Measurements from ENCODE around the gene AKT1S1. TPM values are rescaled to one million over a fixed set of nuclear protein-coding genes. Genes with fewer than 3 reads are reported as not detected.

AKT1S1 gene
- total RNA-seq, 2 experiments from 2014 or later, result 7.3 to 19.8 TPM

DNA sequence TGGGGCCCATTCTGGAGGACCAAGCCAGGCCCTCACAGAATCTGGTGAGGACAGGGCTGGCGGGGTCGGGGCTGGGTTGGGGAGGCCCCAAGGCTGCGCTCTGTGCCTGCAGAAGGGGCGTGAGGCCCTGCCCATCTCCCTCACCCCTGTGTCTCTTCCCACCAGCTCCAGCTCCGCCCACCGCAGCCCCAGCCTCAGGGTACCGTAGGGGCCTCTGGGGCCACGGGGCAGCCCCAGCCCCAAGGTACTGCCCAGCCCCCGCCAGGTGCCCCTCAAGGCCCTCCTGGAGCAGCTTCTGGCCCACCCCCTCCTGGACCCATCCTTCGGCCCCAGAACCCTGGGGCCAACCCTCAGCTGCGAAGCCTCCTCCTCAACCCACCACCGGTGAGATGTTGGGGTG, 41.6 kb downstream of the AKT1S1 start:
- H3K27ac ChIP-seq (ENCODE audit: low read depth, low read length, poor library complexity, severe bottlenecking), result no peak overlapping the region
- no TSS peak for BruUV-seq (replicated peaks)
- no peak overlapping the region for H2AFZ ChIP-seq (ENCODE audit: low read length)
- no peak overlapping the region for H3K4me2 ChIP-seq (ENCODE audit: low read length)
- H3K9me3 ChIP-seq (ENCODE audit: low read length), result no peaks in the 10 kb centered on the region
- CTCF ChIA-PET (ENCODE audit: unreplicated experiment), result no interaction called here
- no peaks in the 10 kb centered on the region for H3K79me2 ChIP-seq (ENCODE audit: insufficient read depth, low read depth, low read length)
- POLR2A ChIA-PET, result no interaction called here
- no peaks in the 10 kb centered on the region for H3K9me2 ChIP-seq (ENCODE audit: insufficient read depth, low read length)
- peaks cover 98% of the 10 kb centered on the region for H3K36me3 ChIP-seq (ENCODE audit: insufficient read depth, low read length)
- no peaks in the 10 kb centered on the region for H3K4me1 ChIP-seq (ENCODE audit: insufficient read depth, low read length, poor library complexity, severe bottlenecking)
- no peak overlapping the region for H3K4me3 ChIP-seq (ENCODE audit: low read depth, low read length, poor library complexity, severe bottlenecking)
- H4K20me1 ChIP-seq (ENCODE audit: insufficient read depth, low read length), result no peaks in the 10 kb centered on the region
- no peak for DNase-seq (ENCODE audit: low spot score)
- intact Hi-C loops (cut with micrococcal nuclease; ENCODE audit: unreplicated experiment), result no loop called here
- no peak for TF ChIP-seq CTCF (conservative IDR thresholded peaks at IDR 0.05; ENCODE audit: low read length)
- no peak for TF ChIP-seq EZH2phosphoT487 (IDR thresholded peaks at IDR 0.05; ENCODE audit: borderline replicate concordance, low read depth, low read length)

DNA sequence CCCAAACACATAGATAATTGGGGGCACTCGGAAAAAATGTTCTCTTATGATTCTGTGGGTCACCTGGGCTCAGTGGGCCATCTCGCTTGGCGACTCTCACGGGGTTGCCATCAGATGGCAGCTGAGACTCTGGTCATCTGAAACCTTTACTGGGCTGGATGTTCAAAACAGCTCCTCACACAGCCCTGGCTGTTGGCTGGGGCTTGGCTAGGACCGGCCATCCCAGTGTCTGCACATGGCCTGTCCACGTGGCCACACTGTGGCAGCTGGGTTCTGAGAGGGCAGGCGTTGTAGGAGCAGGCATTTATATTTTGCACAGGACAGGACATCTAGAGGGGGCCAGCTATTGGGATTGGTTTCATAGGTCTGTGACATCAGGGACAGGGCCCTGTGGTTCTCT, 43.6 kb downstream of the AKT1S1 start:
- Histone ChIP-seq H4K20me1 (ENCODE audit: insufficient read depth, low read length) (no peaks in the 10 kb centered on the region), H3K9me3 (ENCODE audit: low read length) (no peaks in the 10 kb centered on the region), H3K4me3 (ENCODE audit: low read depth, low read length, poor library complexity, severe bottlenecking) (no peak overlapping the region), H3K9me2 (ENCODE audit: insufficient read depth, low read length) (no peaks in the 10 kb centered on the region), H3K4me1 (ENCODE audit: insufficient read depth, low read length, poor library complexity, severe bottlenecking) (peaks cover 9% of the 10 kb centered on the region), H3K79me2 (ENCODE audit: insufficient read depth, low read depth, low read length) (no peaks in the 10 kb centered on the region), H2AFZ (ENCODE audit: low read length) (no peak overlapping the region), H3K4me2 (ENCODE audit: low read length) (no peak overlapping the region), H3K36me3 (ENCODE audit: insufficient read depth, low read length) (peaks cover 100% of the 10 kb centered on the region), H3K27ac (ENCODE audit: low read depth, low read length, poor library complexity, severe bottlenecking) (no peak overlapping the region)
- ChIA-PET POLR2A (no interaction called here), CTCF (ENCODE audit: unreplicated experiment) (no interaction called here)
- no TSS peak for BruUV-seq (replicated peaks)
- no peak for DNase-seq (ENCODE audit: low spot score)
- intact Hi-C loops (cut with micrococcal nuclease; ENCODE audit: unreplicated experiment), result no loop called here
- no peak for TF ChIP-seq EZH2phosphoT487 (IDR thresholded peaks at IDR 0.05; ENCODE audit: borderline replicate concordance, low read depth, low read length)
- TF ChIP-seq CTCF (conservative IDR thresholded peaks at IDR 0.05; ENCODE audit: low read length), result no peak

DNA sequence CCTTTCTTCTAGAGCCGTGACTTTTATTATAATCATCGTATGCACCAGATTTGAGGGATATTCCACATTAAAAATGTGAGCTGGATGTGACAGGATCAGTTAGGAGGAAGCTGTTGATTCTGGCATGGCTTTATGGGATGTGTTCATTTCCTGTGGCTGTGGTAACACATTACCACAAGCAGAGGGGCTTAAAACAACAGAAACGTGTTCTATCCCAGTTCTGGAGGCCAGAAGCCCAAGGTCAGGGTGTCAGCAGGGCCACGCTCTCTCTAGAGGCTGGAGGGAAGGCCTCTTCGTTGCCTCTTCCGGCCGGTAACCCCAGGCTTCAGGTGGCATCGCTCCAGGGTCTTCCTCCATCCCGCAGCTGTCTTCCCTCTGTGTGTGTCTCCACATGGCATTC, 44.6 kb downstream of the AKT1S1 start:
- ChIA-PET POLR2A (no interaction called here), CTCF (ENCODE audit: unreplicated experiment) (no interaction called here)
- Histone ChIP-seq H3K36me3 (ENCODE audit: insufficient read depth, low read length) (peaks cover 97% of the 10 kb centered on the region), H3K4me2 (ENCODE audit: low read length) (no peak overlapping the region), H3K9me2 (ENCODE audit: insufficient read depth, low read length) (no peaks in the 10 kb centered on the region), H3K27ac (ENCODE audit: low read depth, low read length, poor library complexity, severe bottlenecking) (no peak overlapping the region), H3K79me2 (ENCODE audit: insufficient read depth, low read depth, low read length) (no peaks in the 10 kb centered on the region), H3K9me3 (ENCODE audit: low read length) (no peaks in the 10 kb centered on the region), H3K4me1 (ENCODE audit: insufficient read depth, low read length, poor library complexity, severe bottlenecking) (peaks cover 10% of the 10 kb centered on the region), H2AFZ (ENCODE audit: low read length) (no peak overlapping the region), H3K4me3 (ENCODE audit: low read depth, low read length, poor library complexity, severe bottlenecking) (no peak overlapping the region), H4K20me1 (ENCODE audit: insufficient read depth, low read length) (no peaks in the 10 kb centered on the region)
- intact Hi-C loops (cut with micrococcal nuclease; ENCODE audit: unreplicated experiment), result no loop called here
- BruUV-seq (replicated peaks), result no TSS peak
- TF ChIP-seq CTCF (conservative IDR thresholded peaks at IDR 0.05; ENCODE audit: low read length) (no peak), EZH2phosphoT487 (IDR thresholded peaks at IDR 0.05; ENCODE audit: borderline replicate concordance, low read depth, low read length) (no peak)
- no peak for DNase-seq (ENCODE audit: low spot score)
